B cell (primary cell): ENCODE measurements around the gene NKX1-2.

ENCODE experiments used
- CTCF ChIP-seq: fragments of 200-600 bp; IDR thresholded peaks from one replicate; pipeline ENCODE4 v1.8.0; 2022; ENCODE audit warnings: antibody characterized with exemption, mild to moderate bottlenecking
- EZH2 ChIP-seq: IDR thresholded peaks from 2 replicates; pipeline ENCODE4 v1.6.1; 2012; ENCODE audit warnings: borderline replicate concordance, low read depth, mild to moderate bottlenecking, moderate library complexity, low read length; ENCODE audit not compliant: insufficient read depth, poor library complexity, severe bottlenecking

- TF ChIP-seq CTCF, result no peak
- TF ChIP-seq EZH2, result no peak
These were observed 34.6 kb downstream of the NKX1-2 start for GRCh38 chr10:124415210-124415609.
